ENCODE measurements around the gene TTC23. TPM values are rescaled to one million over a fixed set of nuclear protein-coding genes. Genes with fewer than 3 reads are reported as not detected.

Gene TTC23
- total RNA-seq, 1 experiment from 2014 or later = 17.8 TPM

GRCh38 chr15:99174567-99175395 is 74.6 kb downstream of the TTC23 start:
- Mint-ChIP-seq H3K4me3 (no peak overlapping the region), H3K9me3 (no peaks in the 10 kb centered on the region), H3K27me3 (ENCODE audit: low read depth) (no peaks in the 10 kb centered on the region), H3K27ac (no peak overlapping the region), H3K4me1 (no peaks in the 10 kb centered on the region), H3K36me3 (peaks cover 15% of the 10 kb centered on the region)
- TF ChIP-seq, protein P1, sequence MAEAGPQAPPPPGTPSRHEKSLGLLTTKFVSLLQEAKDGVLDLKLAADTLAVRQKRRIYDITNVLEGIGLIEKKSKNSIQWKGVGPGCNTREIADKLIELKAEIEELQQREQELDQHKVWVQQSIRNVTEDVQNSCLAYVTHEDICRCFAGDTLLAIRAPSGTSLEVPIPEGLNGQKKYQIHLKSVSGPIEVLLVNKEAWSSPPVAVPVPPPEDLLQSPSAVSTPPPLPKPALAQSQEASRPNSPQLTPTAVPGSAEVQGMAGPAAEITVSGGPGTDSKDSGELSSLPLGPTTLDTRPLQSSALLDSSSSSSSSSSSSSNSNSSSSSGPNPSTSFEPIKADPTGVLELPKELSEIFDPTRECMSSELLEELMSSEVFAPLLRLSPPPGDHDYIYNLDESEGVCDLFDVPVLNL (CRISPR knock-in tag; IDR thresholded peaks at IDR 0.05; ENCODE audit: borderline replicate concordance, low read depth) = no peak
- TF ChIP-seq ZNF121 (CRISPR knock-in tag; IDR thresholded peaks at IDR 0.05) (no peak), NFYB (CRISPR knock-in tag; conservative IDR thresholded peaks at IDR 0.05; ENCODE audit: low read depth) (no peak), SP1 (CRISPR knock-in tag; conservative IDR thresholded peaks at IDR 0.05) (no peak), ERG (CRISPR knock-in tag; IDR thresholded peaks at IDR 0.05) (no peak), CBFB (CRISPR knock-in tag; IDR thresholded peaks at IDR 0.05; ENCODE audit: low read depth) (no peak), SMAD3 (CRISPR knock-in tag; IDR thresholded peaks at IDR 0.05; ENCODE audit: borderline replicate concordance) (no peak), NFATC4 (CRISPR knock-in tag; IDR thresholded peaks at IDR 0.05) (no peak), OVOL2 (CRISPR knock-in tag; IDR thresholded peaks at IDR 0.05; ENCODE audit: borderline replicate concordance) (no peak), MXD4 (CRISPR knock-in tag; IDR thresholded peaks at IDR 0.05; ENCODE audit: borderline replicate concordance) (no peak), FOXJ3 (CRISPR knock-in tag; IDR thresholded peaks at IDR 0.05; ENCODE audit: borderline replicate concordance) (no peak)
- TF ChIP-seq, protein P2, sequence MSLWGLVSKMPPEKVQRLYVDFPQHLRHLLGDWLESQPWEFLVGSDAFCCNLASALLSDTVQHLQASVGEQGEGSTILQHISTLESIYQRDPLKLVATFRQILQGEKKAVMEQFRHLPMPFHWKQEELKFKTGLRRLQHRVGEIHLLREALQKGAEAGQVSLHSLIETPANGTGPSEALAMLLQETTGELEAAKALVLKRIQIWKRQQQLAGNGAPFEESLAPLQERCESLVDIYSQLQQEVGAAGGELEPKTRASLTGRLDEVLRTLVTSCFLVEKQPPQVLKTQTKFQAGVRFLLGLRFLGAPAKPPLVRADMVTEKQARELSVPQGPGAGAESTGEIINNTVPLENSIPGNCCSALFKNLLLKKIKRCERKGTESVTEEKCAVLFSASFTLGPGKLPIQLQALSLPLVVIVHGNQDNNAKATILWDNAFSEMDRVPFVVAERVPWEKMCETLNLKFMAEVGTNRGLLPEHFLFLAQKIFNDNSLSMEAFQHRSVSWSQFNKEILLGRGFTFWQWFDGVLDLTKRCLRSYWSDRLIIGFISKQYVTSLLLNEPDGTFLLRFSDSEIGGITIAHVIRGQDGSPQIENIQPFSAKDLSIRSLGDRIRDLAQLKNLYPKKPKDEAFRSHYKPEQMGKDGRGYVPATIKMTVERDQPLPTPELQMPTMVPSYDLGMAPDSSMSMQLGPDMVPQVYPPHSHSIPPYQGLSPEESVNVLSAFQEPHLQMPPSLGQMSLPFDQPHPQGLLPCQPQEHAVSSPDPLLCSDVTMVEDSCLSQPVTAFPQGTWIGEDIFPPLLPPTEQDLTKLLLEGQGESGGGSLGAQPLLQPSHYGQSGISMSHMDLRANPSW (CRISPR knock-in tag; conservative IDR thresholded peaks at IDR 0.05; ENCODE audit: low read depth) = no peak
- TF ChIP-seq, protein P3, sequence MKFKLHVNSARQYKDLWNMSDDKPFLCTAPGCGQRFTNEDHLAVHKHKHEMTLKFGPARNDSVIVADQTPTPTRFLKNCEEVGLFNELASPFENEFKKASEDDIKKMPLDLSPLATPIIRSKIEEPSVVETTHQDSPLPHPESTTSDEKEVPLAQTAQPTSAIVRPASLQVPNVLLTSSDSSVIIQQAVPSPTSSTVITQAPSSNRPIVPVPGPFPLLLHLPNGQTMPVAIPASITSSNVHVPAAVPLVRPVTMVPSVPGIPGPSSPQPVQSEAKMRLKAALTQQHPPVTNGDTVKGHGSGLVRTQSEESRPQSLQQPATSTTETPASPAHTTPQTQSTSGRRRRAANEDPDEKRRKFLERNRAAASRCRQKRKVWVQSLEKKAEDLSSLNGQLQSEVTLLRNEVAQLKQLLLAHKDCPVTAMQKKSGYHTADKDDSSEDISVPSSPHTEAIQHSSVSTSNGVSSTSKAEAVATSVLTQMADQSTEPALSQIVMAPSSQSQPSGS (CRISPR knock-in tag; IDR thresholded peaks at IDR 0.05; ENCODE audit: borderline replicate concordance, low read depth) = no peak
- TF ChIP-seq, protein P4, sequence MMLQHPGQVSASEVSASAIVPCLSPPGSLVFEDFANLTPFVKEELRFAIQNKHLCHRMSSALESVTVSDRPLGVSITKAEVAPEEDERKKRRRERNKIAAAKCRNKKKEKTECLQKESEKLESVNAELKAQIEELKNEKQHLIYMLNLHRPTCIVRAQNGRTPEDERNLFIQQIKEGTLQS (CRISPR knock-in tag; conservative IDR thresholded peaks at IDR 0.05) = no peak
- ChIA-PET CTCF (no interaction called here), POLR2A (no interaction called here)
- no peak for DNase-seq (ENCODE audit: low spot score)
- no peak for ATAC-seq

DNA sequence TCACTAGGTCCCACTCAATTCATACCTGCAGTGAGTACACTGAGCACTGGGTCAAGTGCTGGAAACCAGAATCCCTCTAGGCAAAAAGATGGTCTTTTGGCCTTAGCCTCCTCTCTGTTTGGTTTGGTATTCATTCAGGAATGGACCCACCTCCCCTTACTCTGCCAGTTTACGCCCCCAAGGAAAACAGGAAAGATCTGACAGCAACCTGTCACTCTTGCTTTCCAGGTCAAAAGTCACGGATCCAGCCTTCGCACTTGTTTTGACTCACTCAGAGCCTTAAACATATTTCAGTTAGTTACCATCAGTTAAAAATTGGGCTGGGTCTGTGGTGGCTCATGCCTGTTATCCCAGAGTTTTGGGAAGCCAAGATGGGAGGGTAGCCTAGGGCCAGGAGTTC is 76.4 kb downstream of the TTC23 start:
- Mint-ChIP-seq H3K36me3 (peaks cover 12% of the 10 kb centered on the region), H3K4me3 (no peak overlapping the region), H3K27ac (no peak overlapping the region), H3K4me1 (no peaks in the 10 kb centered on the region), H3K27me3 (ENCODE audit: low read depth) (no peaks in the 10 kb centered on the region), H3K9me3 (no peaks in the 10 kb centered on the region)
- no peak for DNase-seq (ENCODE audit: low spot score)
- no peak for TF ChIP-seq ZBTB21 (CRISPR knock-in tag; IDR thresholded peaks at IDR 0.05; ENCODE audit: borderline replicate concordance)
- TF ChIP-seq NFYB (CRISPR knock-in tag; conservative IDR thresholded peaks at IDR 0.05; ENCODE audit: low read depth) = no peak
- TF ChIP-seq, protein P5, sequence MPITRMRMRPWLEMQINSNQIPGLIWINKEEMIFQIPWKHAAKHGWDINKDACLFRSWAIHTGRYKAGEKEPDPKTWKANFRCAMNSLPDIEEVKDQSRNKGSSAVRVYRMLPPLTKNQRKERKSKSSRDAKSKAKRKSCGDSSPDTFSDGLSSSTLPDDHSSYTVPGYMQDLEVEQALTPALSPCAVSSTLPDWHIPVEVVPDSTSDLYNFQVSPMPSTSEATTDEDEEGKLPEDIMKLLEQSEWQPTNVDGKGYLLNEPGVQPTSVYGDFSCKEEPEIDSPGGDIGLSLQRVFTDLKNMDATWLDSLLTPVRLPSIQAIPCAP (CRISPR knock-in tag; IDR thresholded peaks at IDR 0.05) = no peak
- TF ChIP-seq, protein P6, sequence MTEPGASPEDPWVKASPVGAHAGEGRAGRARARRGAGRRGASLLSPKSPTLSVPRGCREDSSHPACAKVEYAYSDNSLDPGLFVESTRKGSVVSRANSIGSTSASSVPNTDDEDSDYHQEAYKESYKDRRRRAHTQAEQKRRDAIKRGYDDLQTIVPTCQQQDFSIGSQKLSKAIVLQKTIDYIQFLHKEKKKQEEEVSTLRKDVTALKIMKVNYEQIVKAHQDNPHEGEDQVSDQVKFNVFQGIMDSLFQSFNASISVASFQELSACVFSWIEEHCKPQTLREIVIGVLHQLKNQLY (CRISPR knock-in tag; IDR thresholded peaks at IDR 0.05) = no peak
- TF ChIP-seq FOXK1 (CRISPR knock-in tag; IDR thresholded peaks at IDR 0.05) = no peak
- TF ChIP-seq TEAD4 (CRISPR knock-in tag; IDR thresholded peaks at IDR 0.05) = no peak
- ChIA-PET CTCF (no interaction called here), POLR2A (no interaction called here)
- ATAC-seq = no peak

Data from WTC11 (cell line).